GM12873 (cell line): ENCODE data around the gene SLC23A2.

Experiments
- CTCF ChIP-seq: IDR thresholded peaks from 2 replicates; pipeline ENCODE4 v1.5.1; 2012; ENCODE audit warnings: low read depth, mild to moderate bottlenecking, moderate library complexity, low read length, control low read depth; ENCODE audit not compliant: insufficient read depth; ENCODE audit errors: missing control alignments

The SLC23A2 gene

DNA sequence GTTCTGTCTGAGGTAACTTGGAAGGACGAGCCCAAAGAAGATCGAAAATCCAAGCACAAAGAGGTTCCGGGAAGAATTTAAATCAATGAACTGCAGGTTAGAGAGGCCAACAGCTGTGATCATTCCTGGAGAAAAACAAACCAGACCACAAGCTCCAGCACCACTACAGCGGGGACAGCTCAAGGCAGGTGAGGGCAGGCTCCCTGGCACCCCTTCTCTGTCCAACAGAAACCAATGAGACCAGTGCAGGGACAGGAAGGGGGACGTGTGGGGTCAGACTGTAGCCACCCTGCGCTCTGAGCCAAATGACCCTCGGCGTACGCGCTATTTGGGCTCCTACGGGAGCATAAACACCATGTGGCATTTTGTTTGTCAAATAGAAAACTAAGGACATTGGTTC is 139.3 kb downstream of the SLC23A2 start:
- no peak for TF ChIP-seq CTCF

DNA sequence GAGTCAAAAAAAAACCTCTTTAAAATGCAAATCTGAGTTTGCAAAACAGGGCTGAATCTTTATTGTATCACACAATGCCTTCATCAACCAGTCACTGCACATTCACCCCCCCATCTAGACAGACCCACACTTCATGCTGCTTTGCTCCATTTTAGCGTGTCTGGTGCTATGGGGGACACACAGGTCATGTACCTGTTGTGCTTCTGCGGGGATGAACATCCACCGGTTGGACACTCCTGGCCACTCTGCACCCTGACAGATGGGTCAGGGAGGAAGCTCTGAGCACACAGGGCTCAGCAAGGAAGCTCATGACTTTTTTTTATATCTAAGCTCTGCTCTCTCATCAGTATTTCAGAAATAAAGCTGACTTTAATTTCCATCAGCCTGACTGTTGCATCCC is 143.3 kb downstream of the SLC23A2 start:
- no peak for TF ChIP-seq CTCF

- no peak for TF ChIP-seq CTCF
Observed at GRCh38 chr20:4856022-4856755, 145.1 kb downstream of the SLC23A2 start.

DNA sequence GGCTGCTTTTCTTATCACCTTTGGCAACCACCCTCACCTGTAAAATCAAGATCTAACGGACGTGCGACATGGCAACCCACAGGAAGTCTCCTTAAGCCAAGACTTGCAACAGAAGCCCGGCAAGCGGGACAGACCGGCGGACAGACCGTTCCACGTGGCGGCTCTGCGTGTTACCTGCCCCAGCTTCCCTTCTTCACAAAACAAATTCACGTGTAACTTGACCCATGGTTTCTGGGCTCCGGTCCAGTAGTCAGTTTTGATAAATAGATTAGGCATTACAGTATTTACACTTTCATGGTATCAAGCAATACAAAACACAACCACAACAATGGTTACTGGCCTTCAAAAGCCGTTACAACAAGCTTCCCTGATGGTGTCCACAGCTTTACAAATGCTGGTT is 145.8 kb downstream of the SLC23A2 start:
- no peak for TF ChIP-seq CTCF

- no peak for TF ChIP-seq CTCF
Observed at GRCh38 chr20:4855097-4855496, 146.2 kb downstream of the SLC23A2 start.

DNA sequence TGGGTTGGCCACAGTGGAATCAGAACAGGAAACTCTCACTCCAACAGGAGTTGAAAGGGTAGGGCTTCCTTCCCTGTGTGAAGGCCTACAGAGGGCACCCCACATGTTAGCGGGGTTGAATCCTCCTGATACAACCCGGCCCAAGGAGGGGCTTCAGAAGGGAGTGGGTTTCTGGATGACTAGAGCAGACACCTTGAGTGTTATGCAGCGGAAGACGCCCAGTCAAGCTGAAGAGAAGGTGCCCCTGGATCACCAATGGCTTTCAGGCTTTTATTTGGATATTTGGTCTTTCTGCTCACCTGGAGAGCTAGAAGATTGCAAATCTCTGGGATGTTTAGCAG is 146.8 kb downstream of the SLC23A2 start:
- TF ChIP-seq CTCF, result no peak

DNA sequence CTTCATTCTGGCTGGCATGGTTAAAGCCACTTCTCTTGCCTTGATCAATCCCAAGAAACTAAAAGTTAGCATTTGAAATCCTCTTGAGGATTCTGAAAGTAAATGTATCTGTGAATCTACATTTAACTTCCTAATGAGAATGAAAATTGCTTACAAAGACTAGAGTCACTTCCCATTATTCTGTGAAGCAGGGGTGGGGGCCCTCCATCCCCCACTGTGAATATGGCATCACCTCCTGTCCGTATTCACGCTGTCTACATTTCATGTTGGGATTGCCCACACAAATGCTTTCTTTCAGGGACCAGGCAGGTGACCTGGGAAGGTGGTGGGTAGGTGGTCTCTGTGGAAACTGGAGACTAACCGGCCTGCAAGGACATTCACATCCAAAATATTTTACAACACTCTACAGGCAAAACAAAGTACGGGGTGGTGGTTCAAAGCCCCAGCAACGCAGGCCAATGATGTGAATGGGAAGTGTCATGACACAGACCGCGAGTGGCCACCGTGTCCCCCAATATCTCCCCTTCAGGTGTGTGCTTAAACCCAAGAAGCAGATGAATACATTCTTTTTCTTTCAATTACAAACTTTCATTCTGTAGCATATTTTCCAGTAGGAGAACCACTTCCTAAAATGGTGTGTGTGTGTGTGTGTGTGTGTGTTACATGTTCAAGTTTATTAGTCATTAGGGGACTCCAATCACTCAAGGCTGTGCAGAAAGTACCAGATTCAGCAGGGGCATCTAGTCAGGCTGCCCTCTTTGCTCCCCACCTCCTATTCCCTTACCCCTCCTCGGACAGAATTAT is 147.4 kb downstream of the SLC23A2 start:
- no peak for TF ChIP-seq CTCF
